Measurements from ENCODE around the gene MYEOV.

DNA sequence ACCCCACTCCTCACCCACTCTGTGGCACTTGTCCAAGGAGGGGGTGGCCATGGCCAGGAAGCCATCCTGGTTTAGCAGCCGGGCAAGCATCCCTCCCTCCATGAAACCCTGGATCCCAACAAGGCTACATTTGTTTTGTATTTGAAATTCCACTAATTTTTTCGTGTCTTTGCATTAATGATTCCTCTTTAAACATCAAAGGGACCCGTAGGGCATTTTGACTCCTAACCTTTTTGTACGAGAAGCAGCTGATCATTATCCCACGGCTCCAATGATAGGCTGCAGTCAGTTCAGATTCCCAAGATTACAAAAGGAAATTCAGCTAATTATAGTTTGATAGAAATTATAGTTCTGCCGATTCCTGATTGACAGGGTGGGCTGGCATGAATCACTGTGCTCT is 10.7 kb downstream of the MYEOV start:
- TF ChIP-seq TBP (IDR thresholded peaks at IDR 0.05; ENCODE audit: low read depth, low read length): no peak
- no peak for TF ChIP-seq EZH2 (IDR thresholded peaks at IDR 0.05; ENCODE audit: low read depth, low read length, severe bottlenecking)
- TF ChIP-seq TEAD4 (IDR thresholded peaks at IDR 0.05; ENCODE audit: low read depth, low read length): no peak
- TF ChIP-seq, protein P1, sequence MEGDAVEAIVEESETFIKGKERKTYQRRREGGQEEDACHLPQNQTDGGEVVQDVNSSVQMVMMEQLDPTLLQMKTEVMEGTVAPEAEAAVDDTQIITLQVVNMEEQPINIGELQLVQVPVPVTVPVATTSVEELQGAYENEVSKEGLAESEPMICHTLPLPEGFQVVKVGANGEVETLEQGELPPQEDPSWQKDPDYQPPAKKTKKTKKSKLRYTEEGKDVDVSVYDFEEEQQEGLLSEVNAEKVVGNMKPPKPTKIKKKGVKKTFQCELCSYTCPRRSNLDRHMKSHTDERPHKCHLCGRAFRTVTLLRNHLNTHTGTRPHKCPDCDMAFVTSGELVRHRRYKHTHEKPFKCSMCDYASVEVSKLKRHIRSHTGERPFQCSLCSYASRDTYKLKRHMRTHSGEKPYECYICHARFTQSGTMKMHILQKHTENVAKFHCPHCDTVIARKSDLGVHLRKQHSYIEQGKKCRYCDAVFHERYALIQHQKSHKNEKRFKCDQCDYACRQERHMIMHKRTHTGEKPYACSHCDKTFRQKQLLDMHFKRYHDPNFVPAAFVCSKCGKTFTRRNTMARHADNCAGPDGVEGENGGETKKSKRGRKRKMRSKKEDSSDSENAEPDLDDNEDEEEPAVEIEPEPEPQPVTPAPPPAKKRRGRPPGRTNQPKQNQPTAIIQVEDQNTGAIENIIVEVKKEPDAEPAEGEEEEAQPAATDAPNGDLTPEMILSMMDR (IDR thresholded peaks at IDR 0.05; ENCODE audit: control extremely low read depth in 1 of 3, insufficient read depth in 1 of 3, low read depth in 1 of 3, low read length in 3 of 3): no peak
- no peak for TF ChIP-seq YY1 (IDR thresholded peaks at IDR 0.05; ENCODE audit: low read depth, low read length)
- no peak for TF ChIP-seq FOSL1 (IDR thresholded peaks at IDR 0.05; ENCODE audit: insufficient read depth, low read depth, low read length)
- no peak for TF ChIP-seq NRF1 (IDR thresholded peaks at IDR 0.05; ENCODE audit: low read depth, low read length)

Measured in H1 (cell line).